A549 (cell line): ENCODE results near the gene CSNK1D. TPM values are rescaled to one million over a fixed set of nuclear protein-coding genes. Genes with fewer than 3 reads are reported as not detected.

Experiments
- ATAC-seq, 2 experiments: fragments of 200-7000 bp in 1 of 2; fragments of >200 bp in 1 of 2; cut with Nextera tagmentation in 1 of 2; cut with Tn5 transposase in 1 of 2; 3 replicates each; pipeline versions ENCODE4 v1.8.0 to v1.9.1; 2018 to 2020; ENCODE audit warnings: mild to moderate bottlenecking in 1 of 2, moderate library complexity in 1 of 2
- CTCF ChIA-PET: fragments of 300-600 bp; sonication (Branson Sonifier 250); formaldehyde crosslinking; extraction: SDS; loops from one replicate; lab custom pipeline; 2021; ENCODE audit warnings: antibody characterized with exemption, inconsistent platforms; lab: Yijun Ruan, JAX
- POLR2A ChIA-PET: fragments of 350-600 bp; formaldehyde crosslinking; extraction: SDS; loops from one replicate; lab custom pipeline; 2021; ENCODE audit warnings: antibody characterized with exemption, inconsistent platforms; lab: Yijun Ruan, JAX
- DNase-seq, 2 experiments: peaks; one replicate each; pipeline versions ENCODE4 v3.0.0 to v3.0.0-alpha.2; 2011 to 2016; ENCODE audit warnings: low read depth in 1 of 2, low spot score in 1 of 2
- FAIRE-seq: peaks from 2 replicates; lab custom pipeline; 2011; peaks lifted over from hg19 to GRCh38; lab: Jason Lieb, UNC
- H3K27ac ChIP-seq, 2 experiments: fragments of >200 bp; sonication (Bioruptor Twin); formaldehyde crosslinking; 3 replicates each; pipeline ENCODE4 v1.5.1; 2016 to 2017
- H3K4me1 ChIP-seq: fragments of >200 bp; sonication (Bioruptor Twin); formaldehyde crosslinking; 3 replicates; pipeline ENCODE4 v1.6.1; 2016
- H3K4me2 ChIP-seq: fragments of >200 bp; sonication (Bioruptor Twin); formaldehyde crosslinking; 3 replicates; pipeline ENCODE4 v1.6.1; 2016
- H3K4me3 ChIP-seq: fragments of >200 bp; sonication (Bioruptor Twin); formaldehyde crosslinking; 3 replicates; pipeline ENCODE4 v1.5.1; 2016
- H3K9me3 ChIP-seq: fragments of >200 bp; sonication (Bioruptor Twin); formaldehyde crosslinking; 3 replicates; pipeline ENCODE4 v1.6.1; 2016
- CBX2 ChIP-seq: fragments of 200-600 bp; sonication (generic); IDR thresholded peaks from 2 replicates; pipeline ENCODE4 v1.6.1; 2016; ENCODE audit warnings: low read depth, mild to moderate bottlenecking, borderline replicate concordance
- CBX8 ChIP-seq: fragments of 200-600 bp; sonication (generic); IDR thresholded peaks from 2 replicates; pipeline ENCODE4 v1.6.1; 2016
- CTCF ChIP-seq: fragments of >200 bp; sonication (Bioruptor Twin); formaldehyde crosslinking; IDR thresholded peaks from 3 replicates; pipeline ENCODE4 v1.5.1; 2016
- ESRRA ChIP-seq: fragments of 150-350 bp; IDR thresholded peaks from 2 replicates; pipeline ENCODE4 v1.6.1; 2014; ENCODE audit warnings: mild to moderate bottlenecking, low read length, borderline replicate concordance
- HDAC2 ChIP-seq: fragments of 200-600 bp; sonication (generic); IDR thresholded peaks from 2 replicates; pipeline ENCODE4 v1.6.1; 2016
- HES2 ChIP-seq: fragments of >200 bp; sonication (Bioruptor Twin); formaldehyde crosslinking; IDR thresholded peaks from 2 replicates; pipeline ENCODE4 v1.6.1; 2016
- HOXB5 ChIP-seq: fragments of 250-450 bp; sonication (Bioruptor Pico); IDR thresholded peaks from 2 replicates; pipeline ENCODE4 v1.5.0; 2020; ENCODE audit warnings: mild to moderate bottlenecking, moderate library complexity
- JUNB ChIP-seq: fragments of >200 bp; sonication (Bioruptor Twin); formaldehyde crosslinking; IDR thresholded peaks from 2 replicates; pipeline ENCODE4 v1.6.1; 2016
- MAFK ChIP-seq: fragments of 450-650 bp; IDR thresholded peaks from 2 replicates; pipeline ENCODE4 v1.6.1; 2014; ENCODE audit not compliant: partially characterized antibody
- MYC ChIP-seq: IDR thresholded peaks from 2 replicates; pipeline ENCODE4 v1.6.1; 2012; ENCODE audit warnings: mild to moderate bottlenecking, inconsistent platforms, low read length, improper control_type of control experiment, borderline replicate concordance
- NR3C1 ChIP-seq: fragments of >200 bp; sonication (Bioruptor Twin); formaldehyde crosslinking; IDR thresholded peaks from 3 replicates; pipeline ENCODE4 v1.6.1; 2017
- POLR2A ChIP-seq: IDR thresholded peaks from 2 replicates; pipeline ENCODE4 v1.6.1; 2012; ENCODE audit warnings: mild to moderate bottlenecking, low read length
- RAD21 ChIP-seq, 2 experiments: fragments of >200 bp in 1 of 2; sonication (Bioruptor Twin) in 1 of 2; formaldehyde crosslinking in 1 of 2; IDR thresholded peaks in 1 of 2; conservative IDR thresholded peaks in 1 of 2; 2 replicates in 1 of 2; 3 replicates in 1 of 2; pipeline ENCODE4 v1.6.1; 2012 to 2018; ENCODE audit warnings: inconsistent platforms in 1 of 2
- RARB ChIP-seq: fragments of 250-450 bp; sonication (Bioruptor Pico); IDR thresholded peaks from 2 replicates; pipeline ENCODE4 v1.8.0; 2021; ENCODE audit warnings: mild to moderate bottlenecking, moderate library complexity
- RCOR1 ChIP-seq: fragments of 150-350 bp; IDR thresholded peaks from 2 replicates; pipeline ENCODE4 v1.6.1; 2014; ENCODE audit warnings: antibody characterized with exemption, low read length, low read depth
- SMC3 ChIP-seq: fragments of >200 bp; sonication (Bioruptor Twin); formaldehyde crosslinking; IDR thresholded peaks from 3 replicates; pipeline ENCODE4 v1.6.1; 2018; ENCODE audit warnings: inconsistent platforms
- TFCP2L1 ChIP-seq: fragments of 250-450 bp; sonication (Bioruptor Pico); IDR thresholded peaks from 2 replicates; pipeline ENCODE4 v1.5.0; 2021; ENCODE audit warnings: mild to moderate bottlenecking
- TP53 ChIP-seq: fragments of 250-450 bp; sonication (Bioruptor Pico); IDR thresholded peaks from 2 replicates; pipeline ENCODE4 v1.5.0; 2021; ENCODE audit warnings: mild to moderate bottlenecking, moderate library complexity
- WGBS: methylation state at CpG from one replicate; pipeline ENCODE4 v1.1.6; 2017; ENCODE audit errors: missing lambda C conversion rate; 5-methylcytosine and 5-hydroxymethylcytosine counted together
- polyA plus RNA-seq, 4 experiments: library from polyadenylated mRNA; depleted of rRNA in 3 of 4; stranded (reverse); fragments of >200 nt; fragmentation: RNase III in 1 of 4; extraction: RNeasy Plus Mini Kit Qiagen cat#74134 plus additional on column Dnase treatment in 1 of 4; gene quantifications; 2 replicates in 3 of 4; 3 replicates in 1 of 4; pipeline ENCODE4 v1.2.3, GENCODE V29; 2011 to 2017
- TF ChIP-seq, protein P1 (sequence below): IDR thresholded peaks from 2 replicates; pipeline ENCODE4 v1.6.1; 2012; ENCODE audit warnings: low read depth, borderline replicate concordance
- TF ChIP-seq, protein P2 (sequence below): IDR thresholded peaks from 2 replicates; pipeline ENCODE4 v1.6.1; 2012
- TF ChIP-seq, protein P3 (sequence below): fragments of 250-450 bp; sonication (Bioruptor Pico); IDR thresholded peaks from 2 replicates; pipeline ENCODE4 v1.5.0; 2021; ENCODE audit warnings: mild to moderate bottlenecking, moderate library complexity, borderline replicate concordance

Gene CSNK1D
- polyA plus RNA-seq, 2 of the 4 experiments (the other 2 are of a cell fraction): 130 to 163 TPM

- peak; percentile 23 to 82; a peak in 3 of 6 replicates for ATAC-seq
- CTCF ChIA-PET: interaction anchor here (0.7 to 15.6 kb wide), 31 partner anchors 11 to 134 kb away, joined by 3 to 343 read pairs (median 5); partner anchors contain the start of gene SECTM1
- POLR2A ChIA-PET: no interaction called here
- Histone ChIP-seq H3K4me3 (peak overlapping the region; percentile 32), H3K27ac (peak overlapping the region; percentile 60 to 62; a peak in 5 of 6 replicates), H3K4me2 (peak overlapping the region; percentile 80), H3K4me1 (peaks cover 12% of the 10 kb centered on the region; the same call in 2 of the 3 replicates), H3K9me3 (no peaks in the 10 kb centered on the region)
- TF ChIP-seq SMC3: peak; percentile 99
- TF ChIP-seq HOXB5 (CRISPR knock-in tag): no peak
- peak; percentile 96 for TF ChIP-seq CTCF
- no peak for TF ChIP-seq MYC
- TF ChIP-seq ESRRA: no peak
- no peak for TF ChIP-seq TFCP2L1 (CRISPR knock-in tag)
- TF ChIP-seq RAD21 (conservative IDR thresholded peaks at IDR 0.05 in 1 of 2, IDR thresholded peaks at IDR 0.05 in 1 of 2): peak; percentile 80 to 97
- TF ChIP-seq TP53 (CRISPR knock-in tag): no peak
- no peak for TF ChIP-seq JUNB
- WGBS: 36% methylated on average over 49 of the region's 65 CpGs
- DNase-seq: peak in 1 of 2 experiments; percentile 66
- no peak for FAIRE-seq
Measured at GRCh38 chr17:82320956-82321927, 47.7 kb upstream of the CSNK1D start.

DNA sequence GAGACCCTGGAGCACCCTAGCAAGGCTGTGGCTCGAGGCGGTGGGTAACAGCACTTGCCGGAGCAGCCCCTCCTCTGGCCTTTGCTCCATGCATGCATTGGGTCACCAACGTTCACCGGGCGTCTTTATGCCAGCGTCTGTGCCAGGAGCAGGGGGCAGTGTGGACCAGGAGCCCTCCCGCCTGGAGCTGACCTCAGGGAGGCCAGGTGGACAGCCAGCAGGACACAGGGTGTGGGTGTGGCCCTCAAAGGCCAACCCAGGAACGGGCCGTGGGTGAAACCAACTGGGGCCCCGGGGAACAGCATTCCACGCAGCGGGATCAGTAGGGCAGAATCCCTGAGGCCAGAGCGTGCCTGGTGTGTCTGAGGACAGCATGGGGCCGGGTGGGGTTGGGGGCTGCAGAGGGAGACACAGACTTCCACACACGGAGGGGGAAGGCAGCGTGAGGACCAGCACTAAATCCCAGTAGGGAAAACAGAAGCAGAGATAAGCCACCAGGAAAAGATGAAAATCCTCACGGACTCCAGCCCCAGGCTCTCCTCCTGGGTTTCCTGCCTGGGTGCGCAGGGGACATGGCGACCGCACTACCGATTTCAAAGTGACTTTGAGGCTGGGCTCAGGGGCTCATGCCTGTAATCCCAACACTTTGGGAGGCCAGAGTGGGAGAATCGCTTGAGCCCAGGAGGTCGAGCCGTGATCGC is 46.8 kb upstream of the CSNK1D start:
- CTCF ChIA-PET: interaction anchor here (0.7 to 15.6 kb wide), 21 partner anchors 12 to 119 kb away, joined by 3 to 343 read pairs (median 6); partner anchors contain the start of gene SECTM1
- FAIRE-seq: no peak
- no peak for DNase-seq
- TF ChIP-seq HES2: no peak
- no peak for TF ChIP-seq NR3C1
- TF ChIP-seq HDAC2: no peak
- TF ChIP-seq, protein P1, sequence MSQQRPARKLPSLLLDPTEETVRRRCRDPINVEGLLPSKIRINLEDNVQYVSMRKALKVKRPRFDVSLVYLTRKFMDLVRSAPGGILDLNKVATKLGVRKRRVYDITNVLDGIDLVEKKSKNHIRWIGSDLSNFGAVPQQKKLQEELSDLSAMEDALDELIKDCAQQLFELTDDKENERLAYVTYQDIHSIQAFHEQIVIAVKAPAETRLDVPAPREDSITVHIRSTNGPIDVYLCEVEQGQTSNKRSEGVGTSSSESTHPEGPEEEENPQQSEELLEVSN: no peak
- TF ChIP-seq MAFK: no peak
- TF ChIP-seq HOXB5 (CRISPR knock-in tag): no peak
- TF ChIP-seq, protein P2, sequence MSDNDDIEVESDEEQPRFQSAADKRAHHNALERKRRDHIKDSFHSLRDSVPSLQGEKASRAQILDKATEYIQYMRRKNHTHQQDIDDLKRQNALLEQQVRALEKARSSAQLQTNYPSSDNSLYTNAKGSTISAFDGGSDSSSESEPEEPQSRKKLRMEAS: no peak
- Histone ChIP-seq H3K9me3 (no peaks in the 10 kb centered on the region), H3K4me1 (peaks cover 12% of the 10 kb centered on the region; the same call in 2 of the 3 replicates), H3K4me2 (no peak overlapping the region; the same call in 2 of the 3 replicates), H3K4me3 (no peak overlapping the region), H3K27ac (no peak overlapping the region; a peak in 1 of 6 replicates)
- 68% methylated on average over 23 of the region's 26 CpGs for WGBS
- POLR2A ChIA-PET: no interaction called here
- ATAC-seq: no peak

GRCh38 chr17:82319619-82320062 is 46.1 kb upstream of the CSNK1D start:
- FAIRE-seq (no peak), ATAC-seq (no peak), DNase-seq (no peak)
- CTCF ChIA-PET: interaction anchor here (14.9 to 15.6 kb wide), 2 partner anchors 15 to 80 kb away, joined by 289 to 343 read pairs; no protein-coding TSS in a partner anchor
- POLR2A ChIA-PET: no interaction called here
- Histone ChIP-seq H3K27ac (no peak overlapping the region), H3K4me2 (no peak overlapping the region), H3K4me1 (peaks cover 12% of the 10 kb centered on the region; the same call in 2 of the 3 replicates), H3K4me3 (no peak overlapping the region), H3K9me3 (no peaks in the 10 kb centered on the region)
- 89% methylated on average over 35 of the region's 35 CpGs for WGBS
- no peak for TF ChIP-seq RAD21 (conservative IDR thresholded peaks at IDR 0.05 in 1 of 2, IDR thresholded peaks at IDR 0.05 in 1 of 2)
- TF ChIP-seq CBX8: no peak
- TF ChIP-seq RCOR1: no peak
- TF ChIP-seq, protein P3, sequence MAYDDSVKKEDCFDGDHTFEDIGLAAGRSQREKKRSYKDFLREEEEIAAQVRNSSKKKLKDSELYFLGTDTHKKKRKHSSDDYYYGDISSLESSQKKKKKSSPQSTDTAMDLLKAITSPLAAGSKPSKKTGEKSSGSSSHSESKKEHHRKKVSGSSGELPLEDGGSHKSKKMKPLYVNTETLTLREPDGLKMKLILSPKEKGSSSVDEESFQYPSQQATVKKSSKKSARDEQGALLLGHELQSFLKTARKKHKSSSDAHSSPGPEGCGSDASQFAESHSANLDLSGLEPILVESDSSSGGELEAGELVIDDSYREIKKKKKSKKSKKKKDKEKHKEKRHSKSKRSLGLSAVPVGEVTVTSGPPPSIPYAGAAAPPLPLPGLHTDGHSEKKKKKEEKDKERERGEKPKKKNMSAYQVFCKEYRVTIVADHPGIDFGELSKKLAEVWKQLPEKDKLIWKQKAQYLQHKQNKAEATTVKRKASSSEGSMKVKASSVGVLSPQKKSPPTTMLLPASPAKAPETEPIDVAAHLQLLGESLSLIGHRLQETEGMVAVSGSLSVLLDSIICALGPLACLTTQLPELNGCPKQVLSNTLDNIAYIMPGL: no peak
- no peak for TF ChIP-seq MAFK
- no peak for TF ChIP-seq TP53 (CRISPR knock-in tag)
- TF ChIP-seq RARB: no peak
- no peak for TF ChIP-seq CBX2
- TF ChIP-seq POLR2A: no peak
